RWPE2 (cell line): ENCODE data around the gene PRTG.

Experiments
- ATAC-seq: fragments of 200-7000 bp; cut with Tn5 transposase; 3 replicates; pipeline ENCODE4 v1.9.1; 2021; ENCODE audit warnings: low read depth
- DNase-seq: peaks from one replicate; pipeline ENCODE4 v3.0.0-alpha.2; 2020; ENCODE audit warnings: low spot score
- H3K27ac ChIP-seq: fragments of 450-650 bp; 2 replicates; pipeline ENCODE4 v1.5.1; 2017; ENCODE audit warnings: mild to moderate bottlenecking; ENCODE audit not compliant: poor library complexity, severe bottlenecking
- H3K27me3 ChIP-seq: fragments of 250-450 bp; sonication (Bioruptor Pico); 2 replicates; pipeline ENCODE4 v1.5.1; 2021; ENCODE audit warnings: mild to moderate bottlenecking, moderate library complexity; ENCODE audit not compliant: insufficient read depth, poor library complexity, severe bottlenecking
- H3K36me3 ChIP-seq: fragments of 250-450 bp; sonication (Bioruptor Pico); 2 replicates; pipeline ENCODE4 v1.5.1; 2020; ENCODE audit warnings: low read depth, mild to moderate bottlenecking, moderate library complexity
- H3K4me1 ChIP-seq: fragments of 250-450 bp; sonication (Bioruptor Pico); 2 replicates; pipeline ENCODE4 v1.5.1; 2021; ENCODE audit warnings: mild to moderate bottlenecking, moderate library complexity; ENCODE audit not compliant: insufficient read depth, poor library complexity, severe bottlenecking
- H3K4me3 ChIP-seq: fragments of 250-450 bp; sonication (Bioruptor Pico); 2 replicates; pipeline ENCODE4 v1.5.1; 2021; ENCODE audit warnings: mild to moderate bottlenecking, moderate library complexity; ENCODE audit not compliant: severe bottlenecking
- H3K9me3 ChIP-seq: fragments of 250-450 bp; sonication (Bioruptor Pico); 2 replicates; pipeline ENCODE4 v1.5.1; 2021; ENCODE audit warnings: mild to moderate bottlenecking, moderate library complexity; ENCODE audit not compliant: severe bottlenecking
- CTCF ChIP-seq: fragments of 450-650 bp; IDR thresholded peaks from one replicate; pipeline ENCODE4 v1.5.1; 2017; ENCODE audit warnings: mild to moderate bottlenecking, moderate library complexity; ENCODE audit not compliant: poor library complexity, severe bottlenecking

PRTG gene

DNA sequence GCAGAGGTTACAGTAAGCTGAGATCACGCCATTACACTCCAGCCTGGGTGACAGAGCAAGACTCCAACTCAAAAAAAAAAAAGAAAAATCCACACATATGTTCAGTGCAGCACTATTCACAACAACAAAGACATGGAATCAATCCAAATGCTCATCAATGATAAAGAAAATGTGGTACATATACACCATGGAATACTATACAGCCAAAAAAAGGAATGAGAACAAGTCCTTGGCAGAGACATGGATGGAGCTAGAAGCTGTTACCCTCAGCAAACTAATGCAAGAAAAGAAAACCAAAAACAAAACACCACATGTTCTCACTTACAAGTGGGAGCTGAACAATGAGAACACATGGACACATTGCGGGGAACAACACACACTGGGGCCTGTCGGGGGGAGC, 180.4 kb downstream of the PRTG start:
- H3K27ac ChIP-seq, result no peak overlapping the region
- no peak for DNase-seq
- H3K4me1 ChIP-seq, result no peaks in the 10 kb centered on the region
- no peaks in the 10 kb centered on the region for H3K9me3 ChIP-seq
- no peaks in the 10 kb centered on the region for H3K27me3 ChIP-seq
- no peak overlapping the region for H3K4me3 ChIP-seq
- no peak for TF ChIP-seq CTCF
- no peaks in the 10 kb centered on the region for H3K36me3 ChIP-seq
- no peak for ATAC-seq
